Anterior cingulate cortex (tissue), 58 donors: Measurements from ENCODE around the gene MAGEA2B.
"Not testable (repeated sequence)": the region's sequence is repeated elsewhere in the genome, so short reads cannot be mapped to it uniquely, and the experiment has no call there.

Experiments
- DNase-seq, 58 donors: peaks; one replicate each; lab custom pipeline; 2025; lab: John Stamatoyannopoulos, UW

Gene MAGEA2B

DNA sequence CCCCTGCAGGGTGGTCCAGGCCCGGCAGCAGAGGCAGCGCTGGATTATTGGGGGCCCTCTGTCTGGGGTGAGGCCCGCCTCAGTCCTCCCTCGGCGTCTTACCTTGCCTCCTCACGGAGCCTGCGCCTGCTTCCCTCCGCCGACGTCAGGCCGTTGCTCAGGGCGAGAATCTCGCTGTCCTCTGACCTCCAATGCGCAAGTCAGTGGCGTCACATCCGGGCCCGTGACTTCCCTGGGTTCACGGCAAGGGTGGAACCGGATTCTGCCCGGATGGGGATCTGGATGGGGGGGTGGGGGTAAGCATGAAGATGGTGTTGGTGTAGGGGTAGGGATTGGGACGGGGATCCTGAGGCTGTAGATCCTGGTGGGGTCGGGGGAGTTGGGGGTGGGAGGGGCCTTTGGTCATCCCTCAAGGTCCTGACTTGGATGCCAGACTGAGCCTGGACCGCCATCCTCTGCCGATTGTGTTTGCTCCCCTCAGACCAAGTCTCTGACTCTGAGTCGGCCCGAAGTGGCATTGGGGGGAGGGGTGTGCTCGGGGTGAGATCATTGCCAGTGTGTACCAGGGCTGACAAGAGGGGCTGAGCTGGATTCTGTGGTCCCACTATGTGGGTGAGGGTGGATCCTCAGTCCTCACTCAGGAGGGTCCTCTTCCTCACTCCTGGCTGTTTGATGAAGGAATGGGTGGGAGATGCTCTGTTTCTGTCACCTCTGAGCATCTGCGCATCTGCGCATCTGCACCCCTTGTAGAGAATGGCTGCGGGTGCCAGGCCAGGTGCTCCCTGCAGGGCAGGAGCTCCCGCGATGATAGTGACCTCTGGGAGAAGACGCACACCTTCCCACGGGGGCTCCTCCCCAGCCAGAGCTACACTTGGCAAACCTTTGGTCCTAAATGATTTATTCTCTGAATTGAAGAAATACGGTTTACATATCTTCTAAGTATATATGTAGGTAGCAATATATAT lies 39.5 kb downstream of the MAGEA2B start, which contains the start of gene MAGEA2:
Gene MAGEA2 (minus strand): TSS at position 157 of the 965 bp plus-strand sequence. CDS start 2,479 bp downstream, outside the sequence.
- not testable (repeated sequence) for DNase-seq

GRCh38 chrX:152754871-152755270 lies 40.4 kb downstream of the MAGEA2B start:
- not testable (repeated sequence) for DNase-seq

- DNase-seq, result not testable (repeated sequence)
Observed at GRCh38 chrX:152758918-152759317, 44.5 kb downstream of the MAGEA2B start, which contains the start of gene CSAG3. CSAG3 (plus strand) TSS chrX:152759218.

- DNase-seq, result not testable (repeated sequence)
Observed at GRCh38 chrX:152759544-152759943, 45.1 kb downstream of the MAGEA2B start.

GRCh38 chrX:152761582-152761981 lies 47.2 kb downstream of the MAGEA2B start:
- DNase-seq, result not testable (repeated sequence)

- DNase-seq, result not testable (repeated sequence)
Observed at GRCh38 chrX:152766562-152766961, 52.1 kb downstream of the MAGEA2B start.
